GM12801 (cell line): ENCODE data around the gene PTPRD.

Experiments
- CTCF ChIP-seq: IDR thresholded peaks from one replicate; pipeline ENCODE4 v1.5.1; 2011; ENCODE audit warnings: control low read depth; ENCODE audit not compliant: insufficient read length; ENCODE audit errors: extremely low read depth

The PTPRD gene

GRCh38 chr9:8751406-8751930 lies 1861.3 kb downstream of the PTPRD start:
- no peak for TF ChIP-seq CTCF

GRCh38 chr9:8750639-8751051 lies 1862.2 kb downstream of the PTPRD start:
- no peak for TF ChIP-seq CTCF

- TF ChIP-seq CTCF: no peak
Measured at GRCh38 chr9:8745347-8745746, 1867.5 kb downstream of the PTPRD start.

DNA sequence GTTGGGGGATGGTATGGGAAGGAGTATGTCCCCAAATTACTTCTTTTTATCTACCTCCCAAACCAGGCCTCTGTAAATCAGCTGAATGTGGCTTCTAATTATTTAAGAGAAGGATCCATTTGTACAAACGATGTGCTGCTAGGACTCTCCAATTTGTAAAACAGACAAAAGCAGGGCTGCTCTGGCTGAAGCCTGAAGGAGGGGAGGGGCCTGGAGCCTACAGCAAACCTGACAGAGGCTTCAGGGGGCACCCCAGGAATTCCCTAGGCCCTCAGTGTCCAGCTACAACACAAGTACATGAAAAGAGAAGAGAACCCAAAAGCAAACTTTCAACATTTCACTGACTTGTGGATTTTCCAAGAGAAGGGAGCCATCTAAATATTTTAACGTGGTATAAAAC lies 1873.9 kb downstream of the PTPRD start:
- TF ChIP-seq CTCF: no peak

- TF ChIP-seq CTCF: no peak
Measured at GRCh38 chr9:8736805-8737204, 1876.0 kb downstream of the PTPRD start.

- no peak for TF ChIP-seq CTCF
Measured at GRCh38 chr9:8734760-8735159, 1878.0 kb downstream of the PTPRD start.

- no peak for TF ChIP-seq CTCF
Measured at GRCh38 chr9:8733131-8733954, 1879.5 kb downstream of the PTPRD start.
